Lower leg skin (tissue), 3 donors: Measurements from ENCODE around the gene CDR2.

Experiments
- POLR2A ChIP-seq, 2 donors: fragments of 450-650 bp; IDR thresholded peaks; one replicate each; pipeline ENCODE4 v1.6.1; 2016 to 2017; ENCODE audit warnings: antibody characterized with exemption in 2 of 2, mild to moderate bottlenecking in 1 of 2, moderate library complexity in 1 of 2
- TF ChIP-seq, protein P1 (sequence below), 3 donors: fragments of 450-650 bp; IDR thresholded peaks; one replicate each; pipeline ENCODE4 v1.5.1; 2016; ENCODE audit warnings: antibody characterized with exemption in 3 of 3, mild to moderate bottlenecking in 3 of 3, moderate library complexity in 2 of 3

GRCh38 chr16:22421136-22421535, 46.7 kb upstream of the CDR2 start:
- no peak for TF ChIP-seq POLR2A (IDR thresholded peaks at IDR 0.05)
- TF ChIP-seq, protein P1, sequence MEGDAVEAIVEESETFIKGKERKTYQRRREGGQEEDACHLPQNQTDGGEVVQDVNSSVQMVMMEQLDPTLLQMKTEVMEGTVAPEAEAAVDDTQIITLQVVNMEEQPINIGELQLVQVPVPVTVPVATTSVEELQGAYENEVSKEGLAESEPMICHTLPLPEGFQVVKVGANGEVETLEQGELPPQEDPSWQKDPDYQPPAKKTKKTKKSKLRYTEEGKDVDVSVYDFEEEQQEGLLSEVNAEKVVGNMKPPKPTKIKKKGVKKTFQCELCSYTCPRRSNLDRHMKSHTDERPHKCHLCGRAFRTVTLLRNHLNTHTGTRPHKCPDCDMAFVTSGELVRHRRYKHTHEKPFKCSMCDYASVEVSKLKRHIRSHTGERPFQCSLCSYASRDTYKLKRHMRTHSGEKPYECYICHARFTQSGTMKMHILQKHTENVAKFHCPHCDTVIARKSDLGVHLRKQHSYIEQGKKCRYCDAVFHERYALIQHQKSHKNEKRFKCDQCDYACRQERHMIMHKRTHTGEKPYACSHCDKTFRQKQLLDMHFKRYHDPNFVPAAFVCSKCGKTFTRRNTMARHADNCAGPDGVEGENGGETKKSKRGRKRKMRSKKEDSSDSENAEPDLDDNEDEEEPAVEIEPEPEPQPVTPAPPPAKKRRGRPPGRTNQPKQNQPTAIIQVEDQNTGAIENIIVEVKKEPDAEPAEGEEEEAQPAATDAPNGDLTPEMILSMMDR (IDR thresholded peaks at IDR 0.05), result no peak
